ENCODE data around the gene SLC44A1. TPM values are rescaled to one million over a fixed set of nuclear protein-coding genes. Genes with fewer than 3 reads are reported as not detected.

Gene SLC44A1
- total and polyA plus RNA-seq, 2 donors from 2014 or later: 17.4 to 42.3 TPM

- TF ChIP-seq CTCF (IDR thresholded peaks at IDR 0.05; ENCODE audit: borderline replicate concordance, extremely low read depth, insufficient read depth): no peak
- H3K27me3 ChIP-seq (ENCODE audit: control insufficient read depth, insufficient read depth, low read length): no peaks in the 10 kb centered on the region
- FAIRE-seq (no peak), DNase-seq (peak in 1 of 5 donors; percentile 69)
- no peak overlapping the region for H3K27ac ChIP-seq (ENCODE audit: low read depth in 2 of 2, low read length in 2 of 2)
- no peaks in the 10 kb centered on the region for H3K9me3 ChIP-seq (ENCODE audit: control insufficient read depth in 2 of 3, insufficient read depth in 1 of 3, low read length in 3 of 3)
- no peaks in the 10 kb centered on the region for H3K4me1 ChIP-seq (ENCODE audit: control insufficient read depth in 2 of 3, insufficient read depth in 2 of 3, low read depth in 1 of 3, low read length in 3 of 3)
- no peaks in the 10 kb centered on the region for H3K36me3 ChIP-seq (ENCODE audit: control insufficient read depth in 2 of 3, insufficient read depth in 3 of 3, low read length in 3 of 3)
- H3K4me3 ChIP-seq (ENCODE audit: low read length in 3 of 3): no peak overlapping the region
- no peak overlapping the region for H3K9ac ChIP-seq (ENCODE audit: low read length in 3 of 3)
- intact Hi-C loops (cut with DNase I): no loop called here
Measured at GRCh38 chr9:105457560-105458294, 213.3 kb downstream of the SLC44A1 start.

- no peak for DNase-seq
- no peaks in the 10 kb centered on the region for H3K27me3 ChIP-seq (ENCODE audit: control insufficient read depth, insufficient read depth, low read length)
- H3K4me3 ChIP-seq (ENCODE audit: low read length in 3 of 3): no peak overlapping the region
- H3K9me3 ChIP-seq (ENCODE audit: control insufficient read depth in 2 of 3, insufficient read depth in 1 of 3, low read length in 3 of 3): no peaks in the 10 kb centered on the region
- H3K4me1 ChIP-seq (ENCODE audit: control insufficient read depth in 2 of 3, insufficient read depth in 2 of 3, low read depth in 1 of 3, low read length in 3 of 3): no peaks in the 10 kb centered on the region
- intact Hi-C loops (cut with DNase I): no loop called here
- no peak for FAIRE-seq
- H3K9ac ChIP-seq (ENCODE audit: low read length in 3 of 3): no peak overlapping the region
- no peak for TF ChIP-seq CTCF (IDR thresholded peaks at IDR 0.05; ENCODE audit: borderline replicate concordance, extremely low read depth, insufficient read depth)
- no peaks in the 10 kb centered on the region for H3K36me3 ChIP-seq (ENCODE audit: control insufficient read depth in 2 of 3, insufficient read depth in 3 of 3, low read length in 3 of 3)
- no peak overlapping the region for H3K27ac ChIP-seq (ENCODE audit: low read depth in 2 of 2, low read length in 2 of 2)
Measured at GRCh38 chr9:105458404-105458803, 214.0 kb downstream of the SLC44A1 start.

GRCh38 chr9:105459336-105459735 is 214.9 kb downstream of the SLC44A1 start:
- no peak overlapping the region for H3K4me3 ChIP-seq (ENCODE audit: low read length in 3 of 3)
- H3K9me3 ChIP-seq (ENCODE audit: control insufficient read depth in 2 of 3, insufficient read depth in 1 of 3, low read length in 3 of 3): no peaks in the 10 kb centered on the region
- no peaks in the 10 kb centered on the region for H3K27me3 ChIP-seq (ENCODE audit: control insufficient read depth, insufficient read depth, low read length)
- H3K9ac ChIP-seq (ENCODE audit: low read length in 3 of 3): no peak overlapping the region
- FAIRE-seq: no peak
- H3K36me3 ChIP-seq (ENCODE audit: control insufficient read depth in 2 of 3, insufficient read depth in 3 of 3, low read length in 3 of 3): no peaks in the 10 kb centered on the region
- DNase-seq: no peak
- no peak overlapping the region for H3K27ac ChIP-seq (ENCODE audit: low read depth in 2 of 2, low read length in 2 of 2)
- no peaks in the 10 kb centered on the region for H3K4me1 ChIP-seq (ENCODE audit: control insufficient read depth in 2 of 3, insufficient read depth in 2 of 3, low read depth in 1 of 3, low read length in 3 of 3)
- intact Hi-C loops (cut with DNase I): no loop called here
- no peak for TF ChIP-seq CTCF (IDR thresholded peaks at IDR 0.05; ENCODE audit: borderline replicate concordance, extremely low read depth, insufficient read depth)
